GM21515 (cell line): Measurements from ENCODE around the gene ERGIC1.
"Not testable (repeated sequence)": the region's sequence is repeated elsewhere in the genome, so short reads cannot be mapped to it uniquely, and the experiment has no call there.

Source experiments
- ATAC-seq: cut with Tn5 transposase; IDR thresholded peaks from one replicate; pipeline ENCODE4 v1.9.1; 2021; ENCODE audit not compliant: unreplicated experiment

The ERGIC1 gene, protein sequence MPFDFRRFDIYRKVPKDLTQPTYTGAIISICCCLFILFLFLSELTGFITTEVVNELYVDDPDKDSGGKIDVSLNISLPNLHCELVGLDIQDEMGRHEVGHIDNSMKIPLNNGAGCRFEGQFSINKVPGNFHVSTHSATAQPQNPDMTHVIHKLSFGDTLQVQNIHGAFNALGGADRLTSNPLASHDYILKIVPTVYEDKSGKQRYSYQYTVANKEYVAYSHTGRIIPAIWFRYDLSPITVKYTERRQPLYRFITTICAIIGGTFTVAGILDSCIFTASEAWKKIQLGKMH

GRCh38 chr5:172833686-172834414, at the start of gene ERGIC1:
TSS of gene ERGIC1 (plus strand) at chr5:172834251. CDS start at chr5:172834414, 163 bp downstream.
- peak; percentile 74 for ATAC-seq

DNA sequence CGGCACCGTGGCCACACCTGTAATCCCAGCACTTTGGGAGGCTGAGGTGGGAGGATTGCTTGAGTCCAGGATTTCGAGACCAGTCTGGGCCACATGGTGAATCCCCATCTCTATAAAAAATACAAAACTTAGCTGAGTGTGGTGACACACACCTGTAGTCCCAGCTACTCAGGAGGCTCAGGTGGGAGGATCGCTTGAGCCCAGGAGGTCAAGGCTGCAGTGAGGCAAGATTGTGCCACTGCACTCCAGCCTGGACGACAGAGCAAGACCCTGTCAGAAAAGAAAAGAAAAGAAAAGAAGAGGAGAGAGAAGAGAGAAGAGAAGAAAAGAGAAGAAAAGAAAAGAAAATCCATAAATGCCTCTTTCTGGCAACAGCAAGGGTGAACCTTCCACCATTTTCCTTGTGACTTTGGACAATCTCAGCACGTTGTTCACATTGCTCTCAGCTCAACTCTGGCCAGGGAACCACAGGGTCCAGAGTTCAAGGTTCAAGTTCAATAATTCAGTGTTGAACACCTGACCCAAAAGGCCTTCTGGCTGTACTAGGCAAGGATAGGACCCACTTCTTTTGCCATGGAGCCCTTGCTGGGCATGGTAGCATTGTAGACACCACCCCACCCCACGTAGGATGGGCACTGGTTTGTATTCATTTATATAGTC, 48.5 kb upstream of the ERGIC1 start:
- no peak for ATAC-seq

- ATAC-seq: no peak
These were observed 47.2 kb upstream of the ERGIC1 start for GRCh38 chr5:172786736-172787462.

- ATAC-seq: not testable (repeated sequence)
These were observed 46.5 kb upstream of the ERGIC1 start for GRCh38 chr5:172787538-172787937.

DNA sequence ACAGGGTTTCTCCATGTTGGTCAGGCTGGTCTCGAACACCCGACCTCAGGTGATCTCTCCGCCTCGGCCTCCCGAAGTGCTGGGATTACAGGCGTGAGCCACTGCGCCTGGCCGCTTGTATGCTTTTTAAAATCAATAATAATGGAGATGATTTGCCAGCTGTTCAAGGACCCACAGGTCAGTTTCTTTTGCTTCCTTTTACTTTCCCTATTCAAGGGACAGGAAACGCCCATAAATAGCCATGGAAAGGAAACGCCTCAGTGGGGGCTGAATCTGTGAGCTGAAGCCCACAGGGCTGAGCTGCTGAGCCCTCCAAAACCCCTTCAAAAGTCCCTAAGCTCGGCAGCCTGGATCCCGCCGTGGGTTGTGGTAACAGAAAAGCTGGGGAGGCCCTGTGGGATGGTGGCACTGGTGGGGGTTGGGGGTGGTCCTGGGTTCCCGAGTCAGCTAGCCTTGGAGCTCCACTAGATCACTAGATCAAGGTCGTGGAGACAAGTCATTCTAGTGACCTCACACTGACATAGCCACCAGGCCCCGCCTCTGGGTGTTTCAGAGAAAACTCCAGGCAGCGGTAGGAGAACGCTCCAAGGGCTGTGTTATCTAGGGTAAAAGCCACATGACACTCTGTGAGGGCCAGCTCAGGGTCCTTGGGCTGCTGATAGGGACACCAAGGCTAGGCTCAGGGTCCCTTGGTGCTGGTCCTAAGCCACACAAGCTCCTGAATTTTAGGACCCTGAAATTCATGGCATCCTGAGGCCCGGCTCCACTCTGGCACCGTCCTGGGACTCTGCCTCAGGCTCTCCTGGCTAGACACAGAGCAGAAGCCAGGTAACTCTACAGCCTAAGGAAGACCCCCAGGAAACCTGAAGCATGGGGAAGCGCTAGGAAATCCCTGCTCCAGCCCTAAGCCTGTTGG, 45.0 kb upstream of the ERGIC1 start:
- ATAC-seq: no peak

- no peak for ATAC-seq
These were observed 44.2 kb upstream of the ERGIC1 start for GRCh38 chr5:172789687-172790495.

DNA sequence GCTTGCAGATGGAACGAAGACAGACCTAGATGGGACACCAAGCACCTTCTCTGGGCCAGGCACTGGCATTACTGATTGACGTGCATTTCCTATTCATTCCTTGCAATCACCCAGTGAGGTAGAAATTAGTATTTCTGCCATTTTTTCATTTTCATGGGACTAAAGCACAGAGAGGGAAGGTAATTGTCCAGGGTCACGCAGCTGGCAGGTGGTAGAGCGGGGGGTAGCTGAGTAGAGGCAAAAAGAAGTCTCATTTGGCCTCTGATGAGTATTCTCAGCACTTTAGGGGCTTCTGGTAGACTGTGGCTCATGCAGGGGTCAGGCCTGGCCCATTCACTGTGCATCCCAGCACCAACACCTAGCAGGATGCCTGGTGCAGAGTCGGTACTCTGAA, 43.6 kb upstream of the ERGIC1 start:
- ATAC-seq: no peak

DNA sequence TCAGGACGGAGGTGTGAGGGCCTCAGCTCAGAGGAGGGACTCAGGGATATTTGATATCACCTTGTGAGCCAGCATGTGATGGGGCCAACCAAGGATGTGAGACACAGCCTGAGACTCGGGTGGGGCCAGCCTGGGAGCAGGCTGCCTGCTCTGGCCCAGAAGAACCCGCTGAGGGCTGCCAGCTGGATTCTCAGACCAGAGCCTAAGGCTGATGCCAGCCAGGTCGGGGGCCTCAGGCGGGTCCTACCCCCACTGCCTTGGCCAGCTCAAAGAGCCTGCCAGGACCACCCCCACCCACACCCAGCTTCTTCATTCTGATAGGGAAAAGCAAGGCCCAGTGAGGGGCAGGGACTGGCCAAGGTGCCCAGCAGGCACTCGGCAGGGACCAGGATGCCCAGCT, 42.8 kb upstream of the ERGIC1 start:
- ATAC-seq: no peak

- ATAC-seq: no peak
These were observed 42.2 kb upstream of the ERGIC1 start for GRCh38 chr5:172791726-172792445.

GRCh38 chr5:172792701-172793570, 41.1 kb upstream of the ERGIC1 start:
- ATAC-seq: no peak

GRCh38 chr5:172793577-172794488, 40.2 kb upstream of the ERGIC1 start:
- no peak for ATAC-seq

DNA sequence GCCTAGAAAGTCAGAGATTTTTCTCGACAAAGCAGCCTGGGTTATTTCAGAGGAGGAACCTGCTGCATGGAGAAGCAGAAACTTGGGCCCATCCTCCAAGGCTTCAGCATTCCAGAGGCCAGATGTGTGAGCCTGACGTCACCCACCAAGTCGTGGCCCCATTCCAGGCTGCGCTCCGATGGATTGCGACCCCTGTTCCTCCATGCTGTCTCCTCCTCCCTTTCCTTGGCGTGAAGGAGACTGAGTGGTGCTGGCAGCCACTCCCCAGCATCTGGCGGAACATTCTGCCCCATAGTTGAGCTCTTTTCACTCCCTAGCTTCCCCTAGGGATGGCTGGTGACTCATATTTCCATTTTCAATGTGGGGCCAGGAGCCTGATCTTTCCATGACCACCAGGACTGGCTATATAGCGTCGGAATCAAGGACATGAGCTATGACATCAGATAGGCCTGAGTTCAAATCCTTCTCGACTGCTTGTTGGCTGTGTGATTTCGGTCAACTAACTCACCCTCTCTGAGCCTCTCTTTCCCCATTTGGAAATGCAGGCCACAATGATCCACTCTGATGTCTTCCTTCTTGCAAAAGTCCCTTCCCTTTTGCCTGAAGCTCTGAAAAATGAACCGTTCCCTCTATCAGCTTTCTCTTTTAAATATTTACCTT, 38.6 kb upstream of the ERGIC1 start:
- ATAC-seq: no peak

- no peak for ATAC-seq
These were observed 37.7 kb upstream of the ERGIC1 start for GRCh38 chr5:172796306-172796705.

DNA sequence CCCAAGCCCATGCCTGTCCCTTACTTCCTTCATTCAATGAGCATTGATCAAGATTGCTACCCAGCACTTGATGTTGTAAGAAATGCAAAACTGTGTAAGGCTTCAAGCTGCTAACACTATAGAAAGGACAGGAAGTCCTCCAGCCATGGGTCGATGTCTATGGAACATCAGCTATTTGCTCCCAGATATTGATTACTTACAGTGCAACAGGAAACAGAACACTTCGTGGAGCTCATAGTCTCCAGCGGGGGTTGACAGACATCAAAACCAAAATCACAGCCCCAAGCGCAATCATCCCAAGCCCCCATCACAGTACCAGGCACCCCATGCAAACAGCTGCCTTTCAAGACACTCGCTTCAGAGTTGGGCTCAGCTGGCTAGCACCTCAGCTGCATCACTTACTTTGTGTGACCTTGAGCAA, 36.3 kb upstream of the ERGIC1 start:
- ATAC-seq: no peak

DNA sequence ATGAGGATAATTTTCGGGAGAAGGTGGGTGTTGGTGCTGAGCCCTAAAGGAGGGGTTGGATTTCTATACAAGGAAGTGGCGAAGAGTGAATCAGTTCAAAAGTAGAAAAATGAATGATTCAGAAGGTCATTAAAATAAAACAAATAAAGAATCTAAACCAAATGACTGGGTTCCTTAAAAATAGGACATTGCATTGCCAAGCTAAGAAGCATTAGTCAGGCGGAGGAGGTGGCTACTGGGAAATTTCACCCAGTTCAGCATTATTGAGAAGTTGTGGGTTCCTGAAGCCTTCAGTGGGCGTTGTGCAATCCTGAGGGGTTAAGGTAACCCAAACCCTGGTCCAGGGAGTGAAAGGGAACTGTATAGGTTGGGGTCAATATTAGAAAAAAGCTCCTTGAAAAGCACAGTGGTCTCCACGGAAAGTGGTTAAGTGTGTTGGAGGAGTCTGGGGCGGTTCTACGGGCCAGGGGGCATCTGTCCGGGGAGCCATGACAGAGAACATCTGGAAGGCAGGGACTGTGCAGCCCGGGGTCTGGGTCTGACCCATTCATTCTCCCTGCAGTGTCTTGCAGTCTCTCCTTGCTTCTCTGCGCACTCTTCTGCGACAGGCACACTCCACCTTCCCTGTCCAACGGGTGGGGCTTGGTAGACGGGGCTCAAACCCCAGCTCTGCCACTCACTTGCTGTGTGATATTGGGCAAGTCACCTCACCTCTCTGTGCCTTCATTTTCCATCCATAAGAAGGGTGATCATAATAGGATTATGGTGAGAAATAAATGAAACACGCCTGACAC, 35.4 kb upstream of the ERGIC1 start:
- ATAC-seq: no peak
